ENCODE measurements around the gene ACSS2. TPM values are rescaled to one million over a fixed set of nuclear protein-coding genes. Genes with fewer than 3 reads are reported as not detected.

The ACSS2 gene
- total and polyA plus RNA-seq, 2 experiments from 2014 or later = 26.1 to 49.3 TPM

DNA sequence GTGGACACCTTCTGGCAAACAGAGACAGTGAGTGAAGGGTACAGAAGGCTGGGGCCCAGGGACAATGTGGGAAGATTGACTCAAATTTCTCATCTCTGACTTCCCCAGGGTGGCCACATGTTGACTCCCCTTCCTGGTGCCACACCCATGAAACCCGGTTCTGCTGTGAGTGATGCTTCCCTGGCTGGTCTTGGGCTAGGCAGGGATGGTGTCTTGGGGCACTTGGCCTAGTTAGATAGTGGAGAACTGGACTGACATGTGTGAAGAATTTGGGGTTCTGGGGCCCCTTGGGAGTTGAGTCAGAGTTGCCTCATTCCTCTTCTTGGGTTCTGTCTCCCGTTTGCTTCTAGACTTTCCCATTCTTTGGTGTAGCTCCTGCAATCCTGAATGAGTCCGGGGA lies 45.0 kb downstream of the ACSS2 start:
- no peaks in the 10 kb centered on the region for H3K4me1 Mint-ChIP-seq
- Histone ChIP-seq H3K4me3 (no peak overlapping the region), H3K27ac (ENCODE audit: low read depth) (no peak overlapping the region), H3K4me2 (no peak overlapping the region), H3K79me2 (replicated peaks; ENCODE audit: insufficient read depth) (no peaks in the 10 kb centered on the region), H3K9me2 (ENCODE audit: insufficient read depth) (peaks cover 8% of the 10 kb centered on the region; the same call in 1 of the 2 replicates), H3K27me3 (ENCODE audit: insufficient read depth) (no peaks in the 10 kb centered on the region), H4K20me1 (replicated peaks; ENCODE audit: insufficient read depth) (no peaks in the 10 kb centered on the region), H3K36me3 (ENCODE audit: insufficient read depth) (peaks cover 9% of the 10 kb centered on the region), H3K4me1 (ENCODE audit: insufficient read depth) (no peaks in the 10 kb centered on the region), H3F3A (replicated peaks; ENCODE audit: low read depth) (no peaks in the 10 kb centered on the region), H2AFZ (no peak overlapping the region)
- H3K27me3 Mint-ChIP-seq (ENCODE audit: insufficient read depth, low read depth, poor library complexity) = peaks cover 3% of the 10 kb centered on the region
- H3K27ac Mint-ChIP-seq = no peak overlapping the region
- no peak for ATAC-seq
- no peak overlapping the region for H3K4me3 Mint-ChIP-seq
- peaks cover 24% of the 10 kb centered on the region for H3K36me3 Mint-ChIP-seq (ENCODE audit: low read depth)
- no peak for DNase-seq (ENCODE audit: low spot score)
- no peaks in the 10 kb centered on the region for H3K9me3 Mint-ChIP-seq
- TF ChIP-seq, protein P1, sequence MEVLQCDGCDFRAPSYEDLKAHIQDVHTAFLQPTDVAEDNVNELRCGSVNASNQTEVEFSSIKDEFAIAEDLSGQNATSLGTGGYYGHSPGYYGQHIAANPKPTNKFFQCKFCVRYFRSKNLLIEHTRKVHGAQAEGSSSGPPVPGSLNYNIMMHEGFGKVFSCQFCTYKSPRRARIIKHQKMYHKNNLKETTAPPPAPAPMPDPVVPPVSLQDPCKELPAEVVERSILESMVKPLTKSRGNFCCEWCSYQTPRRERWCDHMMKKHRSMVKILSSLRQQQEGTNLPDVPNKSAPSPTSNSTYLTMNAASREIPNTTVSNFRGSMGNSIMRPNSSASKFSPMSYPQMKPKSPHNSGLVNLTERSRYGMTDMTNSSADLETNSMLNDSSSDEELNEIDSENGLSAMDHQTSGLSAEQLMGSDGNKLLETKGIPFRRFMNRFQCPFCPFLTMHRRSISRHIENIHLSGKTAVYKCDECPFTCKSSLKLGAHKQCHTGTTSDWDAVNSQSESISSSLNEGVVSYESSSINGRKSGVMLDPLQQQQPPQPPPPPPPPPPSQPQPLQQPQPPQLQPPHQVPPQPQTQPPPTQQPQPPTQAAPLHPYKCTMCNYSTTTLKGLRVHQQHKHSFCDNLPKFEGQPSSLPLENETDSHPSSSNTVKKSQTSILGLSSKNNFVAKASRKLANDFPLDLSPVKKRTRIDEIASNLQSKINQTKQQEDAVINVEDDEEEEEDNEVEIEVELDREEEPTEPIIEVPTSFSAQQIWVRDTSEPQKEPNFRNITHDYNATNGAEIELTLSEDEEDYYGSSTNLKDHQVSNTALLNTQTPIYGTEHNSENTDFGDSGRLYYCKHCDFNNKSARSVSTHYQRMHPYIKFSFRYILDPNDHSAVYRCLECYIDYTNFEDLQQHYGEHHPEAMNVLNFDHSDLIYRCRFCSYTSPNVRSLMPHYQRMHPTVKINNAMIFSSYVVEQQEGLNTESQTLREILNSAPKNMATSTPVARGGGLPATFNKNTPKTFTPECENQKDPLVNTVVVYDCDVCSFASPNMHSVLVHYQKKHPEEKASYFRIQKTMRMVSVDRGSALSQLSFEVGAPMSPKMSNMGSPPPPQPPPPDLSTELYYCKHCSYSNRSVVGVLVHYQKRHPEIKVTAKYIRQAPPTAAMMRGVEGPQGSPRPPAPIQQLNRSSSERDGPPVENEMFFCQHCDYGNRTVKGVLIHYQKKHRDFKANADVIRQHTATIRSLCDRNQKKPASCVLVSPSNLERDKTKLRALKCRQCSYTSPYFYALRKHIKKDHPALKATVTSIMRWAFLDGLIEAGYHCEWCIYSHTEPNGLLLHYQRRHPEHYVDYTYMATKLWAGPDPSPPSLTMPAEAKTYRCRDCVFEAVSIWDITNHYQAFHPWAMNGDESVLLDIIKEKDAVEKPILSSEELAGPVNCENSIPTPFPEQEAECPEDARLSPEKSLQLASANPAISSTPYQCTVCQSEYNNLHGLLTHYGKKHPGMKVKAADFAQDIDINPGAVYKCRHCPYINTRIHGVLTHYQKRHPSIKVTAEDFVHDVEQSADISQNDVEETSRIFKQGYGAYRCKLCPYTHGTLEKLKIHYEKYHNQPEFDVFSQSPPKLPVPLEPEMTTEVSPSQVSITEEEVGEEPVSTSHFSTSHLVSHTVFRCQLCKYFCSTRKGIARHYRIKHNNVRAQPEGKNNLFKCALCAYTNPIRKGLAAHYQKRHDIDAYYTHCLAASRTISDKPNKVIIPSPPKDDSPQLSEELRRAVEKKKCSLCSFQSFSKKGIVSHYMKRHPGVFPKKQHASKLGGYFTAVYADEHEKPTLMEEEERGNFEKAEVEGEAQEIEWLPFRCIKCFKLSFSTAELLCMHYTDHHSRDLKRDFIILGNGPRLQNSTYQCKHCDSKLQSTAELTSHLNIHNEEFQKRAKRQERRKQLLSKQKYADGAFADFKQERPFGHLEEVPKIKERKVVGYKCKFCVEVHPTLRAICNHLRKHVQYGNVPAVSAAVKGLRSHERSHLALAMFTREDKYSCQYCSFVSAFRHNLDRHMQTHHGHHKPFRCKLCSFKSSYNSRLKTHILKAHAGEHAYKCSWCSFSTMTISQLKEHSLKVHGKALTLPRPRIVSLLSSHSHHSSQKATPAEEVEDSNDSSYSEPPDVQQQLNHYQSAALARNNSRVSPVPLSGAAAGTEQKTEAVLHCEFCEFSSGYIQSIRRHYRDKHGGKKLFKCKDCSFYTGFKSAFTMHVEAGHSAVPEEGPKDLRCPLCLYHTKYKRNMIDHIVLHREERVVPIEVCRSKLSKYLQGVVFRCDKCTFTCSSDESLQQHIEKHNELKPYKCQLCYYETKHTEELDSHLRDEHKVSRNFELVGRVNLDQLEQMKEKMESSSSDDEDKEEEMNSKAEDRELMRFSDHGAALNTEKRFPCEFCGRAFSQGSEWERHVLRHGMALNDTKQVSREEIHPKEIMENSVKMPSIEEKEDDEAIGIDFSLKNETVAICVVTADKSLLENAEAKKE (CRISPR knock-in tag; IDR thresholded peaks at IDR 0.05) = no peak
- TF ChIP-seq POLR2AphosphoS5 (IDR thresholded peaks at IDR 0.05; ENCODE audit: low read depth) (no peak), ZNF114 (CRISPR knock-in tag; IDR thresholded peaks at IDR 0.05) (no peak), ZNF331 (CRISPR knock-in tag; IDR thresholded peaks at IDR 0.05; ENCODE audit: low read depth) (no peak), EZH2phosphoT487 (IDR thresholded peaks at IDR 0.05; ENCODE audit: unreplicated experiment) (no peak)

DNA sequence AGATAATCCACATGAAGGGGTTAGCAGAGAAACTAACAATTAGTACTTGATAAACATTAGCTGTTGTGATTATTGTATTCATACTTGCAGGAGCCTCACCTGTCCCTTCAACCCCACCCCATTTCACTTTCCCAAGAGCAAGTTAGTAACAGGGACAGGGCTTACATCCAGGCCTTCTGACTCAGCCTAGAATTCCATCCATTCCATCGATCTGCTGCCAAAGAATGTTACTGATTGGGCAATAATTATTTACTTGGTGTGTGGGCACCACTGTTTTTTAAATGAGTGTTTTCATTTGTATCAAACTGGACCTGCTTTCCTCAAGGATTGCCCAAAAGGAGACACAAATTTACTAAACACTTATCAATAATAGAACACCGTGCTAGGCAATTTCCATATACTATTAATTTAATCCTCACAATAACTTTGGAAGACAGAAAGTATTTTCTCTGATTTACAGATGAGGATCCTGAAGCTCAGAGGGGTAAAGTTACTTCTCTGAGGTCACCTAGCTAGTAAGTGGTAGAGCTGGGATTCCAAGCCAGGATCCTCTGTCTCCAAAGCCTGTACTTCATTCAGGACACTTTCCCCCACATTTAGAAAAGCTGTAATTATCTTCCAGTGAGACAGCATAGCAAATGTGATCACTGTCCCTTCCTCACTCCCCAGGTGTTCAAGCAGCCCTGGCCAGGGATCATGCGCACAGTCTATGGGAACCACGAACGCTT lies 46.4 kb downstream of the ACSS2 start:
- H3K27me3 ChIP-seq (ENCODE audit: insufficient read depth) = no peaks in the 10 kb centered on the region
- H3K27ac Mint-ChIP-seq = no peak overlapping the region
- no peak overlapping the region for H3K27ac ChIP-seq (ENCODE audit: low read depth)
- peaks cover 3% of the 10 kb centered on the region for H3K27me3 Mint-ChIP-seq (ENCODE audit: insufficient read depth, low read depth, poor library complexity)
- no peaks in the 10 kb centered on the region for H3K4me1 Mint-ChIP-seq
- H3K9me3 Mint-ChIP-seq = no peaks in the 10 kb centered on the region
- no peaks in the 10 kb centered on the region for H3K4me1 ChIP-seq (ENCODE audit: insufficient read depth)
- H3K36me3 ChIP-seq (ENCODE audit: insufficient read depth) = peaks cover 15% of the 10 kb centered on the region
- DNase-seq (ENCODE audit: low spot score) = no peak
- peaks cover 25% of the 10 kb centered on the region for H3K36me3 Mint-ChIP-seq (ENCODE audit: low read depth)
- ATAC-seq = no peak
- H3K4me3 Mint-ChIP-seq = no peak overlapping the region
- H3K4me3 ChIP-seq = no peak overlapping the region
- no peaks in the 10 kb centered on the region for H3F3A ChIP-seq (replicated peaks; ENCODE audit: low read depth)
- no peaks in the 10 kb centered on the region for H3K79me2 ChIP-seq (replicated peaks; ENCODE audit: insufficient read depth)
- peaks cover 8% of the 10 kb centered on the region; the same call in 1 of the 2 replicates for H3K9me2 ChIP-seq (ENCODE audit: insufficient read depth)
- H3K4me2 ChIP-seq = no peak overlapping the region
- H4K20me1 ChIP-seq (replicated peaks; ENCODE audit: insufficient read depth) = no peaks in the 10 kb centered on the region
- no peak overlapping the region for H2AFZ ChIP-seq
- TF ChIP-seq, protein P1 (CRISPR knock-in tag; IDR thresholded peaks at IDR 0.05) = no peak

Measured in GM23338 (cell line).